SK-N-SH (cell line): Measurements from ENCODE around the gene MSL3B.

ENCODE experiments used
- CTCF ChIA-PET: fragments of 300-600, 350-600 bp; formaldehyde crosslinking; extraction: SDS; loops from one replicate; lab custom pipeline; 2021; lab: Yijun Ruan, JAX
- POLR2A ChIA-PET: fragments of 350-600 bp; sonication (Branson Sonifier 250); formaldehyde crosslinking; extraction: SDS; loops from one replicate; lab custom pipeline; 2020; ENCODE audit warnings: antibody characterized with exemption, inconsistent platforms; lab: Yijun Ruan, JAX
- DNase-seq: peaks from one replicate; pipeline ENCODE4 v3.0.0; 2012
- H2AFZ ChIP-seq: fragments of 200-600 bp; sonication (generic); 2 replicates; pipeline ENCODE4 v1.8.1; 2016; ENCODE audit warnings: antibody characterized with exemption, mild to moderate bottlenecking, low read depth
- H3F3A ChIP-seq: fragments of 200-600 bp; sonication (generic); replicated peaks from 2 replicates; pipeline ENCODE3; 2016; ENCODE audit warnings: antibody characterized with exemption, mild to moderate bottlenecking; ENCODE audit not compliant: insufficient read depth
- H3K27ac ChIP-seq, 2 experiments: fragments of 200-500 bp in 1 of 2; fragments of 200-600 bp in 1 of 2; sonication (Bioruptor generic) in 1 of 2; sonication (generic), shearing (Covaris generic) in 1 of 2; 2 replicates each; pipeline versions ENCODE4 v1.5.1 to v1.6.1; 2014 to 2016; ENCODE audit warnings: low read depth in 2 of 2, inconsistent platforms in 1 of 2, low read length in 1 of 2, mild to moderate bottlenecking in 1 of 2, mixed read lengths in 1 of 2
- H3K27me3 ChIP-seq: fragments of 200-600 bp; sonication (generic), shearing (Covaris generic); 2 replicates; pipeline ENCODE4 v1.6.1; 2016; ENCODE audit warnings: mixed run types; ENCODE audit not compliant: insufficient read depth
- H3K36me3 ChIP-seq, 2 experiments: fragments of 200-500 bp in 1 of 2; fragments of 200-600 bp in 1 of 2; sonication (Bioruptor generic) in 1 of 2; sonication (generic) in 1 of 2; replicated peaks in 1 of 2; 2 replicates each; pipeline versions ENCODE3 to v1.5.1; 2014 to 2016; ENCODE audit warnings: low read length in 1 of 2, mild to moderate bottlenecking in 1 of 2; ENCODE audit not compliant: insufficient read depth in 2 of 2, control insufficient read depth in 1 of 2
- H3K4me1 ChIP-seq, 2 experiments: fragments of 200-500 bp in 1 of 2; fragments of 200-600 bp in 1 of 2; sonication (Bioruptor generic) in 1 of 2; sonication (generic), shearing (Covaris generic) in 1 of 2; 2 replicates each; pipeline versions ENCODE4 v1.5.1 to v1.6.1; 2014 to 2016; ENCODE audit warnings: low read depth in 1 of 2, low read length in 1 of 2, mixed run types in 1 of 2; ENCODE audit not compliant: insufficient read depth in 2 of 2, control insufficient read depth in 1 of 2
- H3K4me2 ChIP-seq: fragments of 200-600 bp; sonication (generic), shearing (Covaris generic); 2 replicates; pipeline ENCODE4 v1.6.1; 2017; ENCODE audit warnings: mixed run types
- H3K4me3 ChIP-seq, 2 experiments: fragments of 200-500 bp in 1 of 2; fragments of 200-600 bp in 1 of 2; sonication (Bioruptor generic) in 1 of 2; sonication (generic), shearing (Covaris generic) in 1 of 2; 2 replicates each; pipeline versions ENCODE4 v1.5.1 to v1.8.1; 2014 to 2016; ENCODE audit warnings: low read depth in 2 of 2, inconsistent platforms in 1 of 2, low read length in 1 of 2, mild to moderate bottlenecking in 1 of 2, mixed read lengths in 1 of 2, moderate library complexity in 1 of 2
- H3K79me2 ChIP-seq: fragments of 200-600 bp; sonication (generic); 2 replicates; pipeline ENCODE4 v1.8.1; 2017; ENCODE audit warnings: mild to moderate bottlenecking; ENCODE audit not compliant: insufficient read depth
- H3K9ac ChIP-seq: fragments of 200-600 bp; sonication (generic); 2 replicates; pipeline ENCODE4 v1.6.1; 2017; ENCODE audit warnings: mixed run types
- H3K9me2 ChIP-seq: fragments of 200-600 bp; sonication (generic); 2 replicates; pipeline ENCODE4 v1.6.1; 2017; ENCODE audit warnings: mixed run types
- H3K9me3 ChIP-seq: fragments of 200-600 bp; sonication (generic); 2 replicates; pipeline ENCODE4 v1.6.1; 2017; ENCODE audit warnings: mixed run types, mild to moderate bottlenecking, moderate library complexity
- H4K20me1 ChIP-seq: fragments of 200-600 bp; sonication (generic); 2 replicates; pipeline ENCODE4 v1.6.1; 2017; ENCODE audit warnings: mild to moderate bottlenecking, mixed run types; ENCODE audit not compliant: insufficient read depth
- CHD2 ChIP-seq: fragments of 150-350 bp; IDR thresholded peaks from 2 replicates; pipeline ENCODE4 v1.6.1; 2018; ENCODE audit warnings: low read length; ENCODE audit not compliant: partially characterized antibody
- ELF1 ChIP-seq: IDR thresholded peaks from 2 replicates; pipeline ENCODE4 v1.4.0; 2012
- EZH2phosphoT487 ChIP-seq: fragments of 200-600 bp; sonication (generic); IDR thresholded peaks from 2 replicates; pipeline ENCODE4 v1.6.1; 2017; ENCODE audit warnings: low read depth, mixed run types, mild to moderate bottlenecking, antibody characterized with exemption, moderate library complexity, borderline replicate concordance
- FOXM1 ChIP-seq: IDR thresholded peaks from 2 replicates; pipeline ENCODE4 v1.4.0; 2012; ENCODE audit warnings: low read depth, mild to moderate bottlenecking
- GABPA ChIP-seq: IDR thresholded peaks from 2 replicates; pipeline ENCODE4 v1.4.0; 2012; ENCODE audit warnings: low read depth, mild to moderate bottlenecking
- GATA2 ChIP-seq: sonication (generic); formaldehyde crosslinking; IDR thresholded peaks from 2 replicates; pipeline ENCODE4 v1.5.0; 2020; ENCODE audit warnings: mild to moderate bottlenecking, missing genetic modification reagents
- JUND ChIP-seq: IDR thresholded peaks from 2 replicates; pipeline ENCODE4 v1.4.0; 2012
- MAX ChIP-seq: IDR thresholded peaks from 2 replicates; pipeline ENCODE4 v1.4.0; 2012; ENCODE audit warnings: low read depth
- MEF2A ChIP-seq: IDR thresholded peaks from 2 replicates; pipeline ENCODE4 v1.4.0; 2012; ENCODE audit warnings: low read depth, borderline replicate concordance
- NFIC ChIP-seq: IDR thresholded peaks from 2 replicates; pipeline ENCODE4 v1.4.0; 2012; ENCODE audit warnings: borderline replicate concordance
- PBX3 ChIP-seq: IDR thresholded peaks from 2 replicates; pipeline ENCODE4; 2012
- RAD21 ChIP-seq: IDR thresholded peaks from 2 replicates; pipeline ENCODE4 v1.6.1; 2012; ENCODE audit warnings: mild to moderate bottlenecking, low read length
- RFX5 ChIP-seq: IDR thresholded peaks from 2 replicates; pipeline ENCODE4 v1.6.1; 2012; ENCODE audit warnings: mild to moderate bottlenecking, improper control_type of control experiment, low read length
- RXRA ChIP-seq: IDR thresholded peaks from 2 replicates; pipeline ENCODE4 v1.4.0; 2012; ENCODE audit warnings: low read depth, mild to moderate bottlenecking, borderline replicate concordance
- SIN3A ChIP-seq: IDR thresholded peaks from 2 replicates; pipeline ENCODE4 v1.6.1; 2012; ENCODE audit warnings: low read depth, mild to moderate bottlenecking, low read length, moderate library complexity, borderline replicate concordance
- TAF1 ChIP-seq: IDR thresholded peaks from 2 replicates; pipeline ENCODE4 v1.6.1; 2012; ENCODE audit warnings: low read depth, mild to moderate bottlenecking, low read length, moderate library complexity, borderline replicate concordance
- TEAD4 ChIP-seq: IDR thresholded peaks from 2 replicates; pipeline ENCODE4 v1.4.0; 2012; ENCODE audit warnings: mild to moderate bottlenecking, borderline replicate concordance; ENCODE audit not compliant: insufficient read depth
- USF1 ChIP-seq: IDR thresholded peaks from 2 replicates; pipeline ENCODE4 v1.4.0; 2012; ENCODE audit warnings: low read depth, borderline replicate concordance
- USF2 ChIP-seq: fragments of 150-350 bp; IDR thresholded peaks from 2 replicates; pipeline ENCODE4 v1.6.1; 2017; ENCODE audit warnings: antibody characterized with exemption, low read length, low read depth, borderline replicate concordance
- ZBTB33 ChIP-seq: IDR thresholded peaks from 2 replicates; pipeline ENCODE4 v1.4.0; 2012; ENCODE audit warnings: low read depth, borderline replicate concordance
- WGBS: methylation state at CpG from one replicate; pipeline ENCODE4 v1.1.6; 2017; ENCODE audit warnings: low lambda C conversion rate; 5-methylcytosine and 5-hydroxymethylcytosine counted together

MSL3B gene

GRCh38 chr2:233871432-233871831 is 3.2 kb upstream of the MSL3B start:
- Histone ChIP-seq H3K27me3 (no peaks in the 10 kb centered on the region), H3K4me3 (no peak overlapping the region), H3K4me1 (no peaks in the 10 kb centered on the region; a peak in 1 of 4 replicates), H4K20me1 (no peaks in the 10 kb centered on the region), H3K9me2 (0 out of 2 replicates have a peak, but pooled peaks cover 3% of the 10 kb centered on the region), H3K4me2 (no peak overlapping the region), H2AFZ (no peak overlapping the region), H3F3A (no peaks in the 10 kb centered on the region), H3K9ac (no peak overlapping the region), H3K9me3 (peaks cover 13% of the 10 kb centered on the region; the same call in 1 of the 2 replicates), H3K36me3 (no peaks in the 10 kb centered on the region), H3K79me2 (no peaks in the 10 kb centered on the region), H3K27ac (no peak overlapping the region)
- CTCF ChIA-PET = interaction anchor here (0.7 kb wide), 1 partner anchor 44 kb away, joined by 3 read pairs; no protein-coding TSS in a partner anchor
- 42% methylated on average over 4 of the region's 4 CpGs for WGBS
- TF ChIP-seq GATA2 = no peak
- TF ChIP-seq USF2 = no peak
- no peak for TF ChIP-seq FOXM1
- no peak for TF ChIP-seq EZH2phosphoT487
- no peak for TF ChIP-seq TEAD4
- no peak for TF ChIP-seq GABPA
- TF ChIP-seq ZBTB33 = no peak
- no peak for TF ChIP-seq ELF1
- TF ChIP-seq RFX5 = no peak
- TF ChIP-seq RXRA = no peak
- no peak for TF ChIP-seq MEF2A
- no peak for TF ChIP-seq RAD21
- TF ChIP-seq SIN3A = no peak
- TF ChIP-seq NFIC = no peak
- no peak for TF ChIP-seq USF1
- TF ChIP-seq CHD2 = no peak
- TF ChIP-seq TAF1 = no peak
- no peak for TF ChIP-seq JUND
- TF ChIP-seq PBX3 = no peak
- no peak for TF ChIP-seq MAX
- POLR2A ChIA-PET = no interaction called here
- no peak for DNase-seq
